Smooth muscle cell (in vitro differentiated cells): ENCODE results near the gene STRIP2. TPM values are rescaled to one million over a fixed set of nuclear protein-coding genes. Genes with fewer than 3 reads are reported as not detected.

Source experiments
- DNase-seq: peaks from one replicate; lab custom pipeline; 2025; ENCODE audit not compliant: unreplicated experiment; lab: John Stamatoyannopoulos, UW
- H2AFZ ChIP-seq: fragments of 200-600 bp; sonication (generic); 2 replicates; pipeline ENCODE4 v1.6.0; 2016; ENCODE audit warnings: antibody characterized with exemption, low read depth, mild to moderate bottlenecking
- H3F3A ChIP-seq: fragments of 200-600 bp; sonication (generic); 2 replicates; pipeline ENCODE4 v1.6.0; 2017; ENCODE audit warnings: antibody characterized with exemption, low read depth
- H3K27ac ChIP-seq: fragments of 200-600 bp; sonication (generic); 2 replicates; pipeline ENCODE4 v1.5.1; 2016; ENCODE audit warnings: low read depth, mild to moderate bottlenecking
- H3K27me3 ChIP-seq: fragments of 200-600 bp; sonication (generic); 2 replicates; pipeline ENCODE4 v1.6.1; 2016; ENCODE audit warnings: low read depth, mild to moderate bottlenecking
- H3K36me3 ChIP-seq: fragments of 200-600 bp; sonication (generic); 2 replicates; pipeline ENCODE4 v1.5.1; 2016; ENCODE audit warnings: low read depth
- H3K4me1 ChIP-seq: fragments of 200-600 bp; sonication (generic); 2 replicates; pipeline ENCODE4 v1.5.1; 2016; ENCODE audit warnings: low read depth
- H3K4me2 ChIP-seq: fragments of 200-600 bp; sonication (generic); 2 replicates; pipeline ENCODE4 v1.6.0; 2016; ENCODE audit warnings: mild to moderate bottlenecking
- H3K4me3 ChIP-seq: fragments of 200-600 bp; sonication (generic); 2 replicates; pipeline ENCODE4 v1.5.1; 2016; ENCODE audit warnings: mild to moderate bottlenecking
- H3K79me2 ChIP-seq: fragments of 200-600 bp; sonication (generic); 2 replicates; pipeline ENCODE4 v1.6.0; 2016; ENCODE audit warnings: low read depth, mild to moderate bottlenecking
- H3K9ac ChIP-seq: fragments of 200-600 bp; sonication (generic); 2 replicates; pipeline ENCODE4 v1.6.0; 2016; ENCODE audit warnings: low read depth
- H3K9me3 ChIP-seq: fragments of 200-600 bp; sonication (generic); replicated peaks from 2 replicates; pipeline ENCODE4 v1.5.1; 2016; ENCODE audit warnings: low read depth
- H4K20me1 ChIP-seq: fragments of 200-600 bp; sonication (generic); 2 replicates; pipeline ENCODE4 v1.6.0; 2016; ENCODE audit warnings: low read depth
- WGBS: methylation state at CpG from one replicate; pipeline ENCODE4 v1.1.7; 2016; ENCODE audit warnings: low lambda C conversion rate; 5-methylcytosine and 5-hydroxymethylcytosine counted together
- polyA plus RNA-seq: library from polyadenylated mRNA; unstranded; fragments of >200 nt; fragmentation: Nextera tagmentation; extraction: Ambion mirVana; gene quantifications from 2 replicates; pipeline ENCODE4 v1.2.1, GENCODE V29; 2016
- total RNA-seq: library from RNA; depleted of rRNA; stranded (reverse); fragments of >200 nt; gene quantifications from 2 replicates; pipeline ENCODE4 v1.2.3, GENCODE V29; 2014
- TF ChIP-seq, protein P1 (sequence below): fragments of 200-600 bp; sonication (generic); IDR thresholded peaks from 2 replicates; pipeline ENCODE4 v1.5.1; 2017; ENCODE audit warnings: borderline replicate concordance, mild to moderate bottlenecking, antibody characterized with exemption; ENCODE audit not compliant: insufficient read depth, poor library complexity, severe bottlenecking

Gene STRIP2
- total and polyA plus RNA-seq, 2 experiments from 2014 or later: 0.39 to 6.9 TPM

DNA sequence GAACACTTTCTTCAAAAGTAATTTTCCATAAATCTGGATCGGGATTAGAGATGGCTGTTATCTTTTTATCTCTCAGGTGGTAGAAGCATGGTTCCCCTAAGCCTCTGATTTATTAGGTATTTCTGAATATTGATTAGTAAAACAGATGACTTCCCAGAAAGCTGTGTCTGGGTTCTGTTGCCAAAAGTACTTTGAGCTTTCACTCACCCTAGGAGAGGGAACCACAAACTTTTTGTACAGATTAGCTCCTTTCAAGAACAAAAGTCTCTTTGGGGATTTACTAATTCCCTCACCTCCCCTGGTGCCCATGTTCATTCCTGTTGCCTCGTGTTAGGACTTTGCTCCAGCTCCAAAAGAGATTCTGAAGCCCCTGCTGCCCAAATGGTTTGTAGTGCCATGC lies 46.7 kb upstream of the STRIP2 start:
- Histone ChIP-seq H3F3A (no peaks in the 10 kb centered on the region), H3K36me3 (no peaks in the 10 kb centered on the region), H3K27me3 (no peaks in the 10 kb centered on the region), H3K9ac (no peak overlapping the region), H3K9me3 (no peaks in the 10 kb centered on the region), H3K4me3 (no peak overlapping the region), H4K20me1 (no peaks in the 10 kb centered on the region), H2AFZ (no peak overlapping the region), H3K79me2 (no peaks in the 10 kb centered on the region), H3K27ac (no peak overlapping the region), H3K4me2 (no peak overlapping the region), H3K4me1 (peaks cover 10% of the 10 kb centered on the region)
- 96% methylated on average over 2 of the region's 2 CpGs for whole genome bisulfite sequencing
- TF ChIP-seq, protein P1, sequence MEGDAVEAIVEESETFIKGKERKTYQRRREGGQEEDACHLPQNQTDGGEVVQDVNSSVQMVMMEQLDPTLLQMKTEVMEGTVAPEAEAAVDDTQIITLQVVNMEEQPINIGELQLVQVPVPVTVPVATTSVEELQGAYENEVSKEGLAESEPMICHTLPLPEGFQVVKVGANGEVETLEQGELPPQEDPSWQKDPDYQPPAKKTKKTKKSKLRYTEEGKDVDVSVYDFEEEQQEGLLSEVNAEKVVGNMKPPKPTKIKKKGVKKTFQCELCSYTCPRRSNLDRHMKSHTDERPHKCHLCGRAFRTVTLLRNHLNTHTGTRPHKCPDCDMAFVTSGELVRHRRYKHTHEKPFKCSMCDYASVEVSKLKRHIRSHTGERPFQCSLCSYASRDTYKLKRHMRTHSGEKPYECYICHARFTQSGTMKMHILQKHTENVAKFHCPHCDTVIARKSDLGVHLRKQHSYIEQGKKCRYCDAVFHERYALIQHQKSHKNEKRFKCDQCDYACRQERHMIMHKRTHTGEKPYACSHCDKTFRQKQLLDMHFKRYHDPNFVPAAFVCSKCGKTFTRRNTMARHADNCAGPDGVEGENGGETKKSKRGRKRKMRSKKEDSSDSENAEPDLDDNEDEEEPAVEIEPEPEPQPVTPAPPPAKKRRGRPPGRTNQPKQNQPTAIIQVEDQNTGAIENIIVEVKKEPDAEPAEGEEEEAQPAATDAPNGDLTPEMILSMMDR: no peak
- no peak for DNase-seq

DNA sequence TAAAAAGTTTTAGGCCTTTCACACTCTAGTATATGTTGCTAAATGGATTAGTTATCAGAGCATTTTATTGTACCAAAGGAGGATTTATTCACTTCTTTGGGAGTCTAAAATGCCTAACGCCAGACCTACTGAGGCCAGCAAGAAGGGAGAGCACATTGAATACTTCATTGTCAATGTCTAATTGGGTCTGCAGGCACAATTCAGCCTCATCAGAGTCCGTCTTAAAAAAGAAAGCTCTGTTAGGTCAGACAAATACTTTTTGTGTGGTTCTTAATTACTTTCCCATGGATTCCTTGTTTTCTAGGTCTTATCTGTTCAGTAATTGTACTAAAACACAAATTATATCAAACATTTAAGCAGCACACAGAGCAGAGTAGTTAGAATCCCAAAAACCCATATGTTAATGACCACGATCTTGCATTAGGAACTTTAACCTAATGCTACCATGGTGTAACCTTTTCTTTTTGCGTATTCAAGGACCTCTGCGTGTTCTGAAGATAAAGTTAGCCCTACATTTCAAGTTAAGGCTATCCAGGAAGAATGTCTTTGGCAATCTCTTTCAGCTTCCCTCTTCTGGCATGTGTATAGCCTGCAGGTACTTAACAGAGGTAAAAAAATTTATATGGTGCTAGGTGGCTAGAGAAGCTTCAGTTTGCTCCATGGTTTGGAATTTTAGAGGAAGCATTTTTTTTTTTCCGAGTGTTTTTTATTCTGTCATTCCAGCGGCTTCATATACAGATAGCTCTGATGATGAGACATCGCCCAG lies 45.7 kb upstream of the STRIP2 start:
- Histone ChIP-seq H3K9me3 (no peaks in the 10 kb centered on the region), H3K27ac (no peak overlapping the region), H3K27me3 (no peaks in the 10 kb centered on the region), H3K36me3 (no peaks in the 10 kb centered on the region), H4K20me1 (no peaks in the 10 kb centered on the region), H3K4me1 (peaks cover 10% of the 10 kb centered on the region), H3K9ac (no peak overlapping the region), H3K4me3 (no peak overlapping the region), H3K79me2 (no peaks in the 10 kb centered on the region), H3F3A (no peaks in the 10 kb centered on the region), H3K4me2 (no peak overlapping the region), H2AFZ (no peak overlapping the region)
- TF ChIP-seq, protein P1: no peak
- no peak for DNase-seq
- 85% methylated on average over 8 of the region's 8 CpGs for WGBS

DNA sequence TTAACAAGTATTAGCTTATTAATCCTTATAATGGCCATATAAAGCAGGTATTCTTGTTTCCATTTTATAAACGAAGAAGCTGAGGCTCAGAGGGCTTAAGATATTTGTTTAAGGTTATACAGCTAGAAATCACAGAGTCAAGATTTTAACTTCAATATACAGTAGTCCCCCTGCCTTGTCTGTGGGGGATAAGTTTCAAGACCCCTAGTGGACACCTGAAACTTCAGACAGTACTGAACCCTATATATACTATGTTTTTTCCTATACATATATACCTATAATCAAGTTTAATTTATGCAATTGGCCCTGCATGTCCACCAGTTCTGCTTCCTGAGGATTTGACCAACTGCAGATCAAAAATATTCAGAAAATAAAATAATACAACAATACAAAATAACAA lies 44.4 kb upstream of the STRIP2 start:
- Histone ChIP-seq H3K4me1 (peaks cover 10% of the 10 kb centered on the region), H3K27me3 (no peaks in the 10 kb centered on the region), H3K4me2 (no peak overlapping the region), H3K4me3 (no peak overlapping the region), H4K20me1 (no peaks in the 10 kb centered on the region), H3K36me3 (no peaks in the 10 kb centered on the region), H3F3A (no peaks in the 10 kb centered on the region), H3K79me2 (no peaks in the 10 kb centered on the region), H3K9me3 (no peaks in the 10 kb centered on the region), H3K9ac (no peak overlapping the region), H3K27ac (no peak overlapping the region), H2AFZ (no peak overlapping the region)
- TF ChIP-seq, protein P1: peak; percentile 4
- 88% methylated on average over 1 of the region's 1 CpG for WGBS
- DNase-seq: no peak

DNA sequence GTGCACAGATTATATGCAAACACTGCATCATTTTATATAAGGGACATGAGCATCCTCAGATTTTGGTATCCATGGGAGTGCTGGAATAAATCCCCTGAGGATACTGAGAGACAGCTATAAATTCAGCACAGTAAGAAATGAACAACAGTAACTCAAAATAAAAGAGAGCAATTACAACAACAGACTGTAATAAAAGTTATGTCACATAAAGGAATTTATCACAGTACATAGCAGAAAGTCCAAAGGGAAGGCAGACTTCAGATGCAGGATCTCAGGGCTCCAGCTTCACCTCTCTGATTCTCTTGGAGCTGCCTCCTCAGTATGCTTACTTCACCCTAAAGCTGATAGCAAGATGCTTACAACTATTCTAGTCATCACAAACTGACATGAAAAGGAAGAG lies 43.9 kb upstream of the STRIP2 start:
- H3K36me3 ChIP-seq: no peaks in the 10 kb centered on the region
- no peak overlapping the region for H3K27ac ChIP-seq
- TF ChIP-seq, protein P1: no peak

More for the DNA sequence above, 43.9 kb upstream of the STRIP2 start:
- Histone ChIP-seq H3K79me2 (no peaks in the 10 kb centered on the region), H4K20me1 (no peaks in the 10 kb centered on the region), H3K9ac (no peak overlapping the region), H3K4me3 (no peak overlapping the region), H3K9me3 (no peaks in the 10 kb centered on the region), H3K4me2 (no peak overlapping the region), H3K4me1 (peaks cover 10% of the 10 kb centered on the region), H3F3A (no peaks in the 10 kb centered on the region), H3K27me3 (no peaks in the 10 kb centered on the region), H2AFZ (no peak overlapping the region)
- DNase-seq: no peak
